ENCODE measurements around the gene NOL7. TPM values are rescaled to one million over a fixed set of nuclear protein-coding genes. Genes with fewer than 3 reads are reported as not detected.

The NOL7 gene
- total RNA-seq, 2 donors from 2014 or later, result 54.1 to 82.1 TPM

GRCh38 chr6:13576017-13576416 lies 39.1 kb upstream of the NOL7 start:
- no peaks in the 10 kb centered on the region for H3K4me1 ChIP-seq
- no peak overlapping the region for H3K4me3 ChIP-seq
- H3K9ac ChIP-seq (ENCODE audit: low read depth in 2 of 2, low read length in 2 of 2), result no peak overlapping the region
- H3K36me3 ChIP-seq, result no peaks in the 10 kb centered on the region
- intact Hi-C loops (cut with DNase I), result no loop called here
- H3K27ac ChIP-seq, result no peak overlapping the region
- no peak for DNase-seq
- TF ChIP-seq, protein P1, sequence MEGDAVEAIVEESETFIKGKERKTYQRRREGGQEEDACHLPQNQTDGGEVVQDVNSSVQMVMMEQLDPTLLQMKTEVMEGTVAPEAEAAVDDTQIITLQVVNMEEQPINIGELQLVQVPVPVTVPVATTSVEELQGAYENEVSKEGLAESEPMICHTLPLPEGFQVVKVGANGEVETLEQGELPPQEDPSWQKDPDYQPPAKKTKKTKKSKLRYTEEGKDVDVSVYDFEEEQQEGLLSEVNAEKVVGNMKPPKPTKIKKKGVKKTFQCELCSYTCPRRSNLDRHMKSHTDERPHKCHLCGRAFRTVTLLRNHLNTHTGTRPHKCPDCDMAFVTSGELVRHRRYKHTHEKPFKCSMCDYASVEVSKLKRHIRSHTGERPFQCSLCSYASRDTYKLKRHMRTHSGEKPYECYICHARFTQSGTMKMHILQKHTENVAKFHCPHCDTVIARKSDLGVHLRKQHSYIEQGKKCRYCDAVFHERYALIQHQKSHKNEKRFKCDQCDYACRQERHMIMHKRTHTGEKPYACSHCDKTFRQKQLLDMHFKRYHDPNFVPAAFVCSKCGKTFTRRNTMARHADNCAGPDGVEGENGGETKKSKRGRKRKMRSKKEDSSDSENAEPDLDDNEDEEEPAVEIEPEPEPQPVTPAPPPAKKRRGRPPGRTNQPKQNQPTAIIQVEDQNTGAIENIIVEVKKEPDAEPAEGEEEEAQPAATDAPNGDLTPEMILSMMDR (IDR thresholded peaks at IDR 0.05), result no peak
- H3K9me3 ChIP-seq, result no peaks in the 10 kb centered on the region
- no peaks in the 10 kb centered on the region for H3K27me3 ChIP-seq

DNA sequence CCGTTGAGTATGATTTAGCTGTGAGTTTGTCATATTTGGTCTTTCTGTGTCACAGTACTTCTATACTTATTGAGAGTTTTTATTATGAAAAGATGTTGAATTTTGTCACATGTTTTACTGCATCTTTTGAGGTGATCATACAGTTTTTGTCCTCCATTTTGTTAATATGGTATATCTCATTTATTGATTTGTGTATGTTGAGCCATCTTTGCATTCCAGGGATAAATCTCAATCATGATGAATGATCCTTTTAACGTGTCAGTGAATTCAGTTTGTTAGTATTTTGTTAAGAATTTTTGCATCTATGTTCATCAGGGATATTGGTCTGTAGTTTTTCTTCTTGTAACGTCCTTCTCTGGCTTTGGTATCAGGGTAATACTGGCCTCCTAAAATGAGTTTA lies 37.2 kb upstream of the NOL7 start:
- intact Hi-C loops (cut with DNase I), result no loop called here
- no peaks in the 10 kb centered on the region for H3K9me3 ChIP-seq
- TF ChIP-seq, protein P1 (IDR thresholded peaks at IDR 0.05), result no peak
- H3K9ac ChIP-seq (ENCODE audit: low read depth in 2 of 2, low read length in 2 of 2), result no peak overlapping the region
- no peaks in the 10 kb centered on the region for H3K4me1 ChIP-seq
- H3K36me3 ChIP-seq, result no peaks in the 10 kb centered on the region
- DNase-seq, result no peak
- no peaks in the 10 kb centered on the region for H3K27me3 ChIP-seq
- H3K27ac ChIP-seq, result no peak overlapping the region
- no peak overlapping the region for H3K4me3 ChIP-seq

DNA sequence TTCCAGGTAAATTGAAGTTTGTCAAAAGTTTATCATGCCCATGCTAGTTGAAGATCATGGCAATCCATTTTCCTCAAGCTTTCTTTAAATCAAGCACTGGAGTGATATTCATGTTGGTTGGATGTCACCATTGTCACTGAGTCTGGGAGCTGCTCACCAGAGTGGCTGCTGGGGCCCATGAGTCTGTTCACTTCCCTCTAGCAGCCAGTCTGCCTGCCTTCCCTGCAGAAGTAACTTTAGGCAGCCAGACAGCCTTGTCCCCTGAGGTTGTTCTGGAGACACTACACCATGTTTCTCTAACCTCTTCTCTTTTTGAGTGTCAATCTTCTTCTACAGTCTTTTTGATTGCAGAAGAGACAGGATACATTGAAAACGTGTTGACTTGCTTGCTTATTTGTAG lies 35.2 kb upstream of the NOL7 start:
- H3K36me3 ChIP-seq, result no peaks in the 10 kb centered on the region
- H3K9ac ChIP-seq (ENCODE audit: low read depth in 2 of 2, low read length in 2 of 2), result no peak overlapping the region
- H3K27me3 ChIP-seq, result no peaks in the 10 kb centered on the region
- H3K27ac ChIP-seq, result no peak overlapping the region
- intact Hi-C loops (cut with DNase I), result no loop called here
- no peak for DNase-seq
- TF ChIP-seq, protein P1 (IDR thresholded peaks at IDR 0.05), result no peak
- H3K4me1 ChIP-seq, result no peaks in the 10 kb centered on the region
- no peaks in the 10 kb centered on the region for H3K9me3 ChIP-seq
- H3K4me3 ChIP-seq, result no peak overlapping the region

DNA sequence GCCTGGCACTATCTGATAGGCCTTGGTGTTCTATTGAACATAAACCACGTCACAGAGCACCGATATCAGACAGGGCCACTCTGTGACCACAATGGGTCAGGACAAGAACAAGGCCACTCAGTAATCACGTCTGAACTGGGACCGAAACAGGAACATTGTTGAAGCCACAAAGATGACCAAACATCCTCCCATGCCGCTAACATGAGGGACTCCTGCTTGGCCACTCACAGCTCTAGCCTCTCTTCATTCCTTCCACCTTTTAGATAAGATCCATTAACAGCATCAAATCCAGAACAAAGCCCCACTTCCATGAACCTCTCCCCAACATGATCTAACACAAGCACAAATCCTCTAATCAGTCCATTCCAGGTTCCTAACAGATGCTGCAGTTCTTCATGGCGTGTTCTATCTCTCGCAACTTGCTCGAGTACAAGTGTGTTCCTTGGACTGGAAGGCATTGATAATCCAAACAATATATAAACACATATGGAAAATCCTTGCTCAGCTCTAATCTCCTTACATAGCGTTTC lies 33.4 kb upstream of the NOL7 start:
- no peaks in the 10 kb centered on the region for H3K4me1 ChIP-seq
- no peaks in the 10 kb centered on the region for H3K36me3 ChIP-seq
- H3K27me3 ChIP-seq, result no peaks in the 10 kb centered on the region
- TF ChIP-seq, protein P1 (IDR thresholded peaks at IDR 0.05), result no peak
- intact Hi-C loops (cut with DNase I), result no loop called here
- DNase-seq, result no peak
- H3K27ac ChIP-seq, result no peak overlapping the region
- no peak overlapping the region for H3K9ac ChIP-seq (ENCODE audit: low read depth in 2 of 2, low read length in 2 of 2)
- no peaks in the 10 kb centered on the region for H3K9me3 ChIP-seq
- H3K4me3 ChIP-seq, result no peak overlapping the region

DNA sequence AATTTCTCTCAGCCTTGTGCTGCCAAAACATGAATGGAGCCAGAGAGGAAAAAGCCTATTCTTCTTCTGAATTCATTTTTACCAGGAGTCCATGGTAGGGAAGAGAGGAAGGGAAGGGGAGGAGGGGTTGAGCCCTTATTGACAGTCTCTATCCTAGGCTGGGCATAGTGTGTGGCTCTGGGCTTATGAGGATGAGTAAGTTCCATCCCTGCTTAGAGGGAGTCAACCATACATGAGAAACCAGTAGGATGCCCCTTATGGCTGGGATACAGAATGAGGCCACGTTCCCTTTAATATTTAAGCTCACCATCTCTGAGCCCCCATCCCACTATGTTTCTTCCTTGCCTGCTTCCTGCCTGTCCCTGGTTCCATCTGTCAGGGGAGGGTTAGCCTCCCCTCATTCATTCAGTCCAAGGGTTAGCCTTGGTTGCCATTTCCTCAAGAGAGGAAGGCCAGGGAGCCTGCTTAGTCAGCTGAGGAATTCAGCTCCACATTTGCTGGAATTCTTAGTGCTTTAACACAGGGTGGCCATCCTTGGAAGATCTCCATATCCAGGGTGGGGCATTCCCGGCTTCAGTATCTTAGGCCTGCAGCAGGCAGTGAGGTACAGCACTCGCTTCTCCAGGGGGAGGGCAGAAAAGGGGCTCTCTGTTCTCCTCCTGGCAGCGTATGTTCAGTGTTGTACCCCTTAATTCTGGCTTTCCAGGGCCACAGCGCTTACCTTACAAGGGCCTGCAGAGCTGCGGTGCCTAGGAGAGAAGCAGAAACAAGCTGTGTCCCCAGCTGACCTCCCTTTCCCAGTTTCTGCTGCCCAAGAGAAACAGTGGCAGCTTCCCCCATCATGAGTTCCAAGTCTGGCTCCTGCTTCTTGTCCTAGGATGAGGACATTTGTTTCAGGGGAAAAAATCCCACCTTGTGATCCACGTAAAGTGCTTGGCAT lies 28.3 kb upstream of the NOL7 start:
- Histone ChIP-seq H3K36me3 (peaks cover 8% of the 10 kb centered on the region), H3K27me3 (no peaks in the 10 kb centered on the region), H3K27ac (no peak overlapping the region), H3K9ac (ENCODE audit: low read depth in 2 of 2, low read length in 2 of 2) (no peak overlapping the region), H3K9me3 (no peaks in the 10 kb centered on the region), H3K4me1 (no peaks in the 10 kb centered on the region), H3K4me3 (no peak overlapping the region)
- DNase-seq, result no peak
- intact Hi-C loops (cut with DNase I), result no loop called here
- TF ChIP-seq, protein P1 (IDR thresholded peaks at IDR 0.05), result no peak
